Stimulated activated CD4-positive, alpha-beta T cell treated with anti-CD3 and anti-CD28 coated beads, Interleukin-1b, Interleukin-23, amount 100 ng/mL, for 48 hours (primary cell): ENCODE data around the gene STK11.

Source experiments
- DNase-seq: peaks from one replicate; pipeline ENCODE4 v3.0.0-alpha.2; 2020

The STK11 gene

DNA sequence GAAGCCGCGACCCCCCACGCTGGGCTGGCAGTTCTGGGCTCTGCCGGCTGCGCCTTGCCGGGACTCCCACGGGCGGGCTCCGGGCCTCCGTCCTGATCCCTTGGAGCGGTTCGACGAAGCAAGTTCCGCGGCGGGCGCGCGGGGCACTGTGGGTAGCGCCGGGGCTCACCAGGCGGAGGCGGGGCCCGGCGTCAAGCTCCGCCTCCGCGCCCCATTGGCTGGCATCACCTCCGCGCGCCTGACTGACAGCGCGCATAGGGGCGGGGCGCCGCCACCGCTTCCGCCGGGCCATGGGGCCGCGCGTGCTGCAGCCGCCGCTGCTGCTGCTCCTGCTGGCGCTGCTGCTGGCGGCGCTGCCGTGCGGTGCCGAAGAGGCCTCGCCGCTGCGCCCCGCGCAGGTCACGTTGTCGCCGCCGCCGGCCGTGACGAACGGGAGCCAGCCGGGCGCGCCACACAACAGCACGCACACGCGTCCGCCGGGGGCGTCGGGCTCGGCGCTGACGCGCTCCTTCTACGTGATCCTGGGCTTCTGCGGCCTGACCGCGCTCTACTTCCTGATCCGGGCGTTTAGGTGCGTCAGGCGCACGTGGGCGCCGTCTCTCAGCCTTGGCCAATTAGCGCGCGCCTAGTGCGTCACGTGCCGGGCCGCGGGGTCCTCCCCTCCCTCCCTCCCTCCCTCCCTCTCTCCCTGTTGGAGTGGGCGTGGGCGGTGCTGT lies 69.8 kb downstream of the STK11 start, which contains the start of gene FAM174C:
Gene FAM174C, plus strand, starts transcription at position 271 of the 716 bp plus-strand sequence. Its CDS starts 20 bp downstream, at position 291.
- DNase-seq: peak; percentile 98

DNA sequence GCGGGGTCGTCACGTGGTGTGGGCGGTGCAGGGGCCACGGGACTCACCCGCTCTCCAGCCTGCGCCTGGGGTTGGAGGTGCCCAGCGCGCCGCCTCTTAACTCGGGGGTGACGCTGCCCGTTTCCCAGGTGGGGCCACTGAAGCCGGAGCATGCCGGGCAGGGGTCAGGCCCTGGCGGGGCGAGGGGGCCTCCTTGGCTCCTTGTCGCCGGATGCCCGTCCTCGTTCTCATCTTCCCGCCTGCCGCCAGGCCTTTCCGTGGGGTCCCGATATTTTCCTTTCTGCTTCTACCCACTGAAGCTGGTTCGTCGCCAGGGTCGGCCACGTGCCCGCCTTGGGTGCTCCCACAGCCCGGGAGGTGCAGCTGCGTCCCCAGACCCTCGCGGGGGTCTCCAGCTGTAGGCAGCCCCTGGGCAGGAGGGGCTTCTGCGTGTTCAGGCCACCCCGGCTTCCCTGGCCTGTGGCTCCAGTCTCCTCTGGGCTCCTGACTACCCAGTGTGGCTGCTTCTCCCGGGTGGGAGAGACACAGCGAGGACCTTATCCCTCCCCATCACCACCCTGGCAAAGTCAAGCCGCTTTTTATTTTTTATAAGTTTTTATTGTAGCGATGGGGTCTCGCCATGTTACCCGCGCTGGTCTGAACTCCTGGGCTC lies 70.5 kb downstream of the STK11 start:
- DNase-seq: no peak

DNA sequence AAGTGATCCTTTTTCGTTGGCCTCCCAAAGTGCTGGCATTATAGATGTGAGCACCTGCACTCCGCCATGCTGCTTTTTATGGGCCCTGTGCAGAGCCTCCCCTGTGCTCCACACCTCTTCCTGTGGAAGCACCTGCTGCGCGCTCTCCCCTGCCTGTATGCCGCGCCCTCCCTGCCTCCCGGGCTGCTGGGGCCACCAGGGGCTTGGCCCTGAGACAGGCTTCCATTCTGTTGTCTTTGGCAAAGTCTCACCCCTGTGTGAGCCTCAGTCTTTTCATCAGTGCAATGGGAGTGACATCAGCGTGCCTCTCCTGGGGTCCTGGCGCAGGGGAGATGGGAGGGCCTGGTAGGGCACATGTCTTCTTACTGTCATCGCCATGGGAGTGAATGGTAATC lies 71.0 kb downstream of the STK11 start:
- peak; percentile 49 for DNase-seq

DNA sequence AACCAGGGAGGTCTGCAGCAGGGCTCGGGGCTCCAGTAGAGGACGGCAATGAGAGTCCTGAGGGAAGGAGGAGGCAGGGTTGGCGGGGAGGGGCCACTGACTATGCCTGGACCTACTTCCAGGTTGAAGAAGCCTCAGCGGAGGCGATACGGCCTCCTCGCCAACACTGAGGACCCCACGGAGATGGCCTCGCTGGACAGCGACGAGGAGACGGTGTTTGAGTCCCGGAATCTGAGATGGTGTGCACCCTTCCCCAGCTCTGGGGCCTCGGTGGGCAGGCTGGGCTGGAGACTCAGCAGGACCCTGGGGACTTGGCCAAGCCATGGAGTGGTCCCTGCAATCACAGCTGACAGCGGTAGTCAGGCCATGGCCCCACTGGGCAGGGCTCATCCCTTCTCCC lies 71.5 kb downstream of the STK11 start:
- DNase-seq: no peak
